Measurements from ENCODE around the gene DDX54. TPM values are rescaled to one million over a fixed set of nuclear protein-coding genes. Genes with fewer than 3 reads are reported as not detected.

DDX54 gene
- total RNA-seq = 47.0 and 61.0 TPM in 2 replicates

GRCh38 chr12:113185180-113186032 lies at the start of gene DDX54, which contains the start of gene RITA1:
Gene DDX54 (minus strand): TSS chr12:113185478. CDS start chr12:113185451, 27 bp downstream.
Gene RITA1 (plus strand): TSS chr12:113185721. CDS start chr12:113186747, 1,026 bp downstream.

GRCh38 chr12:113221181-113221996 lies 36.1 kb upstream of the DDX54 start, which contains the start of gene TPCN1:
Gene TPCN1 (plus strand): TSS chr12:113221464. CDS start chr12:113226853, 5,389 bp downstream.

GRCh38 chr12:113149361-113150150 lies 35.7 kb downstream of the DDX54 start, which contains the start of gene CFAP73:
Gene CFAP73 (plus strand): TSS chr12:113149724. CDS start chr12:113149858, 134 bp downstream.

GRCh38 chr12:113135178-113136127 lies 49.8 kb downstream of the DDX54 start, which contains the start of gene RASAL1:
Gene RASAL1 (minus strand): TSS chr12:113135761. CDS start chr12:113135462, 299 bp downstream.

Small RNA genes lying within 50 kb of the gene (small RNA-seq; reads per million reads assigned to genes)
- gene MIR7106 (not detected), gene RF00019 (not detected)

Other genes starting within 250 kb of the DDX54 start
- 7.0 and 15.4 TPM in 2 replicates for gene OAS3, start 247.0 kb downstream of the DDX54 start, total RNA-seq
- gene OAS2, start 207.0 kb downstream of the DDX54 start, total RNA-seq = 6.2 and 7.0 TPM in 2 replicates
- 0.20 and 0.73 TPM in 2 replicates for gene DTX1, start 128.7 kb downstream of the DDX54 start, total RNA-seq
- gene RASAL1, start 49.7 kb downstream of the DDX54 start, total RNA-seq = not detected in 2 replicates
- gene CFAP73, start 35.8 kb downstream of the DDX54 start, total RNA-seq = not detected in 2 replicates
- 18.0 and 18.6 TPM in 2 replicates for gene RITA1, start 243 bp upstream of the DDX54 start, total RNA-seq
- gene TPCN1, start 36.0 kb upstream of the DDX54 start, total RNA-seq = 24.6 and 29.3 TPM in 2 replicates
- gene SLC8B1, start 149.6 kb upstream of the DDX54 start, total RNA-seq = 9.2 and 10.2 TPM in 2 replicates
- gene PLBD2, start 173.1 kb upstream of the DDX54 start, total RNA-seq = 33.8 and 37.5 TPM in 2 replicates
- not detected in 2 replicates for gene SDS, start 218.4 kb upstream of the DDX54 start, total RNA-seq
- gene SDSL, start 236.9 kb upstream of the DDX54 start, total RNA-seq = 2.9 and 3.9 TPM in 2 replicates